Fibroblast of pulmonary artery (primary cell): ENCODE results near the gene ZCCHC7.

Source experiments
- DNase-seq: peaks from one replicate; pipeline ENCODE4 v3.0.0-alpha.2; 2010; ENCODE audit warnings: low read depth
- H3K4me3 ChIP-seq: replicated peaks from 2 replicates; pipeline ENCODE4 v1.5.1; 2011; ENCODE audit warnings: low read depth, mild to moderate bottlenecking, control low read depth, low read length, moderate library complexity
- CTCF ChIP-seq: IDR thresholded peaks from 2 replicates; pipeline ENCODE4 v1.5.1; 2011; ENCODE audit warnings: mild to moderate bottlenecking, control low read depth, low read length, inconsistent platforms; ENCODE audit errors: missing control alignments

Gene ZCCHC7

GRCh38 chr9:37253377-37253937 lies 133.1 kb downstream of the ZCCHC7 start:
- DNase-seq: no peak
- no peak overlapping the region for H3K4me3 ChIP-seq
- no peak for TF ChIP-seq CTCF

- TF ChIP-seq CTCF: no peak
- DNase-seq: no peak
- no peak overlapping the region for H3K4me3 ChIP-seq
Measured at GRCh38 chr9:37255187-37255586, 134.8 kb downstream of the ZCCHC7 start.

GRCh38 chr9:37255944-37256862 lies 135.8 kb downstream of the ZCCHC7 start:
- H3K4me3 ChIP-seq: no peak overlapping the region
- no peak for TF ChIP-seq CTCF

GRCh38 chr9:37259951-37260350 lies 139.6 kb downstream of the ZCCHC7 start:
- no peak for DNase-seq
- no peak for TF ChIP-seq CTCF
- H3K4me3 ChIP-seq: no peak overlapping the region

More at GRCh38 chr9:37255944-37256862, 135.8 kb downstream of the ZCCHC7 start:
- no peak for DNase-seq

GRCh38 chr9:37262410-37262809 lies 142.0 kb downstream of the ZCCHC7 start:
- H3K4me3 ChIP-seq: no peak overlapping the region
- DNase-seq: peak; percentile 63
- peak; percentile 80 for TF ChIP-seq CTCF

GRCh38 chr9:37264539-37264938 lies 144.2 kb downstream of the ZCCHC7 start:
- H3K4me3 ChIP-seq: no peak overlapping the region
- DNase-seq: no peak
- TF ChIP-seq CTCF: no peak
